ENCODE results near the gene CFI. TPM values are rescaled to one million over a fixed set of nuclear protein-coding genes. Genes with fewer than 3 reads are reported as not detected.

The CFI gene
- total RNA-seq, 1 donor from 2014 or later = not detected

- Mint-ChIP-seq H3K9me3 (ENCODE audit: unreplicated experiment) (no peaks in the 10 kb centered on the region), H3K4me1 (ENCODE audit: low read depth, unreplicated experiment) (no peaks in the 10 kb centered on the region), H3K27ac (ENCODE audit: unreplicated experiment) (no peak overlapping the region), H3K4me3 (ENCODE audit: unreplicated experiment) (no peak overlapping the region), H3K27me3 (ENCODE audit: unreplicated experiment) (no peaks in the 10 kb centered on the region), H3K36me3 (ENCODE audit: unreplicated experiment) (no peaks in the 10 kb centered on the region)
- no peak for DNase-seq
- TF ChIP-seq CTCF (IDR thresholded peaks at IDR 0.05; ENCODE audit: partially characterized antibody, unreplicated experiment) = no peak
Observed at GRCh38 chr4:109718759-109719158, 83.0 kb downstream of the CFI start.

GRCh38 chr4:109713500-109713899 is 88.3 kb downstream of the CFI start:
- H3K4me1 Mint-ChIP-seq (ENCODE audit: low read depth, unreplicated experiment) = no peaks in the 10 kb centered on the region
- no peak overlapping the region for H3K4me3 Mint-ChIP-seq (ENCODE audit: unreplicated experiment)
- DNase-seq = no peak
- H3K36me3 Mint-ChIP-seq (ENCODE audit: unreplicated experiment) = no peaks in the 10 kb centered on the region
- no peak overlapping the region for H3K27ac Mint-ChIP-seq (ENCODE audit: unreplicated experiment)
- H3K9me3 Mint-ChIP-seq (ENCODE audit: unreplicated experiment) = no peaks in the 10 kb centered on the region
- H3K27me3 Mint-ChIP-seq (ENCODE audit: unreplicated experiment) = no peaks in the 10 kb centered on the region
- TF ChIP-seq CTCF (IDR thresholded peaks at IDR 0.05; ENCODE audit: partially characterized antibody, unreplicated experiment) = no peak

GRCh38 chr4:109708990-109709389 is 92.8 kb downstream of the CFI start:
- H3K27ac Mint-ChIP-seq (ENCODE audit: unreplicated experiment) = no peak overlapping the region
- H3K4me1 Mint-ChIP-seq (ENCODE audit: low read depth, unreplicated experiment) = peaks cover under 1% of the 10 kb centered on the region
- no peaks in the 10 kb centered on the region for H3K27me3 Mint-ChIP-seq (ENCODE audit: unreplicated experiment)
- no peak for TF ChIP-seq CTCF (IDR thresholded peaks at IDR 0.05; ENCODE audit: partially characterized antibody, unreplicated experiment)
- DNase-seq = no peak
- no peaks in the 10 kb centered on the region for H3K9me3 Mint-ChIP-seq (ENCODE audit: unreplicated experiment)
- no peaks in the 10 kb centered on the region for H3K36me3 Mint-ChIP-seq (ENCODE audit: unreplicated experiment)
- H3K4me3 Mint-ChIP-seq (ENCODE audit: unreplicated experiment) = no peak overlapping the region

DNA sequence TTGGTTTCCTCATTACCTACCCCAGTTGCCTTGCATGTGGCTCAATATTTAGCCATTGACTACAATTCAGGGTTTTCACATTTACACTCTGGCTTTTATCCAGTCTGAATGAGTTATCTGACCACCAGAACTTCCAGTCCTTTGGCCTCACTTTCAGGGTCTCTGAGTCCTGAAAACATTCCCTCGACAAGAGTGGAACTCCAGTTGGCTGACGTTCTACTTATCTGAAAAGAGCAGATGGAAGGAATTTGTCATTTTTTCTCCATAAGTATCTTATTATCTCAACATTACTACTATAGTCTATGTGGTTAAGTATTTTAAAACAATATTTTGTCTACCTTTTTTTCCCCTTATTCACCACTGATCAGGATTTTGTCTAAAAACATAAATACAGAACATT is 93.4 kb downstream of the CFI start:
- Mint-ChIP-seq H3K4me1 (ENCODE audit: low read depth, unreplicated experiment) (peaks cover 4% of the 10 kb centered on the region), H3K36me3 (ENCODE audit: unreplicated experiment) (no peaks in the 10 kb centered on the region), H3K27me3 (ENCODE audit: unreplicated experiment) (peaks cover 3% of the 10 kb centered on the region), H3K27ac (ENCODE audit: unreplicated experiment) (no peak overlapping the region), H3K9me3 (ENCODE audit: unreplicated experiment) (no peaks in the 10 kb centered on the region), H3K4me3 (ENCODE audit: unreplicated experiment) (no peak overlapping the region)
- no peak for TF ChIP-seq CTCF (IDR thresholded peaks at IDR 0.05; ENCODE audit: partially characterized antibody, unreplicated experiment)
- DNase-seq = no peak

DNA sequence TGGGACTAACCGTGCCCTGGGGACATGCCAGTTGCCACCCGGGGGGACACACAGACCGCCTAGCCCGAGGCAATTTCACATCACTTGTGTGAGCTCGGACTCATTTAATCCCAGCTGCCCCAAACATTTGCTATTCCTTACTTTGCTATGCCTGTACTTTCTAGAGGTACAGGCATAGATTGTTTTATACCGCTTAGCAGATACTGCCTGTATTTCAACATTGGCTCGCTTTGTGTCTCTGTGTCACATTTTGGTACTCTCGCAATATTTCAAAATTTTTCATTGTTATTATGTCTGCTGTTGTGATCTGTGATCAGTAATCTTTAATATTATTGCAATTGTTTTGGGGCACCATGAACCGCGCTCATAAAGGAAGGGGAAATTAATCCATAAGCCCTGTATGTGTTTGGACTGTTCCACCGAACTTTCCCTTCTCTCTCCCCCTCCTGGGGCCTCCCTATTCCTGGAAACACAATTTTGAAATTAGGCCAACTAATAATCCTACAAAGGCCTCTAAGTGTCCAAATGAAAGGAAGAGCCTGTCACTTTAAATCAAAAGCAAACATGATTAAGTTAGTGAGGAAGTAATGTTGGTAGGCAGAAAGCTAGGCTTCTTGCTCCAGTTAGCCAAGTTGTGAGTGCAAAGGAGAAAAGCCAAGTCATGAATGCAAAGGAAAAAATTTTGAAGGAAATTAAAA is 98.0 kb downstream of the CFI start:
- Mint-ChIP-seq H3K4me3 (ENCODE audit: unreplicated experiment) (peak overlapping the region; percentile 88), H3K27ac (ENCODE audit: unreplicated experiment) (peak overlapping the region; percentile 52), H3K4me1 (ENCODE audit: low read depth, unreplicated experiment) (peaks cover 8% of the 10 kb centered on the region), H3K9me3 (ENCODE audit: unreplicated experiment) (peaks cover 6% of the 10 kb centered on the region), H3K36me3 (ENCODE audit: unreplicated experiment) (no peaks in the 10 kb centered on the region), H3K27me3 (ENCODE audit: unreplicated experiment) (peaks cover 3% of the 10 kb centered on the region)
- no peak for TF ChIP-seq CTCF (IDR thresholded peaks at IDR 0.05; ENCODE audit: partially characterized antibody, unreplicated experiment)
- no peak for DNase-seq
